ENCODE measurements around the gene NFIX.

NFIX gene

DNA sequence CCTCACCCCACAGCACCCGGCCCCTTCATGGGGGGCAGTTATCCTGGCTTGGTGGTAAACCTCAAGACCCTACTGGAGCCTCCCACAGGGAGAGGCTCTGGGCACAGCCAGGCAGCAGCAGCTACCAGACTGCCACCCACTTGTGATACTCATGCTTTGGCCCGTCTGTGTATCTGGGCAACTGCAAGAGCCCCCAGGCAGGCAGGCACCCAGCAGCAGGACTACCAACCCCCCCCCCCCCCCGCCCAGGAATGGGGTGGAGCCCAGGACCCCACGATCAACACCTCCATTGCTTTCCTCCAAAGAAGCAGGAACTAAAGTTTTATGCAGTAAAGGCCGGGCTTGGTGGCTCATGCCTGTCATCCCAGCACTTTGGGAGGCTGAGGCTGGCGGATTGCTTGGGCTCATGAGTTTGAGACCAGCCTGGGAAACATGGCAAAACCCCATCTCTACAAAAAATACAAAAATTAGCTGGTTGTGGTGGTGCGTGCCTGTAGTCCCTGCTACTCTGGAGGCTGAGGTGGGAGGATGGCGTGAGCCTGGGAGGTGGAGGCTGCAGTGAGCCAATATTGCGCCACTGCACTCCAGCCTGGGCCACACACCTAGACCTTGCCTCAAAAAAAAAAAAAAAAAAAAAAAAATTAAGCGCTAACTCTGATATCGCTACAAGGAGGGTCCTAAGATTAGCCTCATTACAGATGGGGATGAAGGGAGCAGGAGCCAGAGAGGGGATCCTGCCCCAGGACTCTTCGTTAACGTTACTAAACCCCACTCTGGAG, 108.5 kb downstream of the NFIX start:
- H2BK15ac ChIP-seq (replicated peaks; ENCODE audit: low read depth): no peak overlapping the region
- H3K4me1 ChIP-seq (ENCODE audit: control insufficient read depth, low read depth, low read length): peaks cover 4% of the 10 kb centered on the region
- no peak overlapping the region for H3K4me3 ChIP-seq (ENCODE audit: low read length)
- no peak overlapping the region for H3K4me2 ChIP-seq (ENCODE audit: low read length)
- no peak overlapping the region for H2AK5ac ChIP-seq (ENCODE audit: low read length)
- no CpG with 5 or more reads among the region's 13 CpGs for WGBS (ENCODE audit: extremely low coverage, insufficient coverage, low lambda C conversion rate)
- no peak overlapping the region for H3K4ac ChIP-seq (ENCODE audit: low read depth, low read length)
- H2BK5ac ChIP-seq (ENCODE audit: low read length): no peak overlapping the region
- H3K27ac ChIP-seq (ENCODE audit: low read depth, low read length): no peak overlapping the region
- H3K27me3 ChIP-seq (ENCODE audit: insufficient read depth, low read length, poor library complexity): peaks cover 9% of the 10 kb centered on the region
- no peak overlapping the region for H3K18ac ChIP-seq (ENCODE audit: low read length)
- peak overlapping the region; percentile 73 for H3K56ac ChIP-seq (ENCODE audit: low read length)
- H3K79me1 ChIP-seq (ENCODE audit: low read length): no peaks in the 10 kb centered on the region
- H4K5ac ChIP-seq (ENCODE audit: low read length): no peak overlapping the region
- DNase-seq: no peak
- no peak overlapping the region for H2BK120ac ChIP-seq (ENCODE audit: low read depth, low read length)
- H3K9ac ChIP-seq (ENCODE audit: low read length): no peak overlapping the region
- H3K23ac ChIP-seq (ENCODE audit: low read length): no peak overlapping the region
- H3K36me3 ChIP-seq (ENCODE audit: control insufficient read depth, insufficient read depth, low read length): peaks cover 2% of the 10 kb centered on the region
- no peaks in the 10 kb centered on the region for H3K79me2 ChIP-seq (ENCODE audit: control insufficient read depth, insufficient read depth, low read length)
- no peak overlapping the region for H4K8ac ChIP-seq (ENCODE audit: low read depth, low read length)

DNA sequence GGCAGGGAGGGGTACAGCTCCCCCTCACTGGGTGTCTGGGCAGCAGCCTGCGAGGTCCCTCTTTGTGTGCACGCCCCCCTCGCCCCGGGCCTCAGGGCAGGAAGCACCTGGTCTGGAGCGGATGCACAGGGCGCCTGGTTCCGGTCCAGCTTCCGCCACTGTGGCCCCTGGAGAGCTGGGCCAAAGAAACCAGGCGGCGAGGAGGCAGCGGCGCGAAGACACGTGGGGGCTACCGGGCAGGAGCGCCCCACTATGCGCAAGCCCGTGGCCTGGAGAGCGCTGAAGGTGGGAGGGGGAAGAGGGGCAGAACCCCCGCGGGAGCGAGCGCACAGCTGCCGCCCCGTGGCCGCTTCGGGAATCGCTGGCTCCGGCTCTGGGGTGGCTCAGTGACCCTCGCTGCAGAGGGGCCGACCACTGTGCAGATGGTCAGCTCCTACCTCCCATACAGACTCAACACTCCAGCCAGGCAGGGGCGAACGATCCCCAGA, 109.1 kb downstream of the NFIX start:
- Histone ChIP-seq H3K4me1 (ENCODE audit: control insufficient read depth, low read depth, low read length) (peaks cover 4% of the 10 kb centered on the region), H3K23ac (ENCODE audit: low read length) (no peak overlapping the region), H2BK15ac (replicated peaks; ENCODE audit: low read depth) (no peak overlapping the region), H3K9ac (ENCODE audit: low read length) (no peak overlapping the region), H3K4me2 (ENCODE audit: low read length) (no peak overlapping the region), H3K79me2 (ENCODE audit: control insufficient read depth, insufficient read depth, low read length) (no peaks in the 10 kb centered on the region), H3K56ac (ENCODE audit: low read length) (no peak overlapping the region), H2BK120ac (ENCODE audit: low read depth, low read length) (no peak overlapping the region), H3K36me3 (ENCODE audit: control insufficient read depth, insufficient read depth, low read length) (peaks cover 2% of the 10 kb centered on the region), H3K27me3 (ENCODE audit: insufficient read depth, low read length, poor library complexity) (peaks cover 3% of the 10 kb centered on the region), H3K18ac (ENCODE audit: low read length) (no peak overlapping the region), H2BK5ac (ENCODE audit: low read length) (no peak overlapping the region), H2AK5ac (ENCODE audit: low read length) (no peak overlapping the region), H4K5ac (ENCODE audit: low read length) (no peak overlapping the region), H3K79me1 (ENCODE audit: low read length) (no peaks in the 10 kb centered on the region), H3K4ac (ENCODE audit: low read depth, low read length) (no peak overlapping the region), H3K4me3 (ENCODE audit: low read length) (no peak overlapping the region), H3K27ac (ENCODE audit: low read depth, low read length) (no peak overlapping the region), H4K8ac (ENCODE audit: low read depth, low read length) (no peak overlapping the region)
- no CpG with 5 or more reads among the region's 33 CpGs for WGBS (ENCODE audit: extremely low coverage, insufficient coverage, low lambda C conversion rate)
- DNase-seq: peak; percentile 33

DNA sequence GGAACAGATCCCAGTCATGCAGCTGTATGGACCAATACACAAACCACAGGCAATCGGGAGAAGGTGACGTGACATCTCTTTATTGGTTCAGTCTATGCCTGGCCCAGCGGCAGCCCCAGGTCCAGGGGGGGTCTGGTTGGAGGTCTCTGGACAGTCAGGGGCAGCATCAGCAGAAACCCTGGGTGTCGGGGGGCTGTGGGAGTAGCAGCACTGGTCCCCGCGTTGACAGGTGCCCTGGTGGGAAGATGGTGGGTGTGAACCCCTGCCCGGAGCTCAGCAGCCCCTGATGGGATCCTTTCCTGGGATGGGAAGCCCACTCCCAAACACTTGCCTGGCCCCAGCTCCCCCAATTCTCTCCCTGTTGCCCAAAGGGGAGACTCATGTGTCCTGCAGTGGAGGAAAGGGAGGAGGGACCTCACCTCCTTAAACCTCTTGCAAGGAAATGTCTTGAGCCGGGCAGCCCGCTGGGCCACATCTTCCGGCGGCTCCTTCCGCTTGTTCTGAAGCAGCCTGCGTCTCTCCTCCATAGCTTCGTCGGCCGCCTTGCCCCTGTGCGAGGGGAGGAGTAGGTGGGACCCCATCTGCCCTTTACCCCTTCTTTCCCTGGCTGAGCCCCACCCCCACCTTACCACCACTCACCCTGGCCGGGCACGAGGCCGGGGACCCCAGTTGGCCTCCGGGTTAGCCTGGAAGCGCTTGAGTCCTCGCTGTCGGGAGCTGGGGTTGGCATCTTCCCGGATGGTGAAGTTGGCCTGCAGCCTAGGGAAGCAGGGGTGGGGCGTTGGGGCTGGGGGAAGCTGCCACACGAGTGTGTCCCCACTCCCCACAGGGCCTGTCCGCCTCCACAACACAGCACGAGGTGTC, 109.8 kb downstream of the NFIX start:
- peaks cover 2% of the 10 kb centered on the region for H3K36me3 ChIP-seq (ENCODE audit: control insufficient read depth, insufficient read depth, low read length)
- H3K27me3 ChIP-seq (ENCODE audit: insufficient read depth, low read length, poor library complexity): no peaks in the 10 kb centered on the region
- H3K9ac ChIP-seq (ENCODE audit: low read length): no peak overlapping the region
- no peaks in the 10 kb centered on the region for H3K79me2 ChIP-seq (ENCODE audit: control insufficient read depth, insufficient read depth, low read length)
- no peak overlapping the region for H2BK15ac ChIP-seq (replicated peaks; ENCODE audit: low read depth)
- H4K5ac ChIP-seq (ENCODE audit: low read length): no peak overlapping the region
- no peak overlapping the region for H2BK120ac ChIP-seq (ENCODE audit: low read depth, low read length)
- H4K8ac ChIP-seq (ENCODE audit: low read depth, low read length): no peak overlapping the region
- no CpG with 5 or more reads among the region's 29 CpGs for WGBS (ENCODE audit: extremely low coverage, insufficient coverage, low lambda C conversion rate)
- no peak for DNase-seq
- no peak overlapping the region for H3K18ac ChIP-seq (ENCODE audit: low read length)
- H3K23ac ChIP-seq (ENCODE audit: low read length): no peak overlapping the region
- no peaks in the 10 kb centered on the region for H3K79me1 ChIP-seq (ENCODE audit: low read length)
- no peak overlapping the region for H2BK5ac ChIP-seq (ENCODE audit: low read length)
- no peak overlapping the region for H3K27ac ChIP-seq (ENCODE audit: low read depth, low read length)
- no peak overlapping the region for H3K56ac ChIP-seq (ENCODE audit: low read length)
- H3K4me2 ChIP-seq (ENCODE audit: low read length): no peak overlapping the region
- H2AK5ac ChIP-seq (ENCODE audit: low read length): no peak overlapping the region
- no peak overlapping the region for H3K4me3 ChIP-seq (ENCODE audit: low read length)
- H3K4ac ChIP-seq (ENCODE audit: low read depth, low read length): no peak overlapping the region
- H3K4me1 ChIP-seq (ENCODE audit: control insufficient read depth, low read depth, low read length): peaks cover 4% of the 10 kb centered on the region

DNA sequence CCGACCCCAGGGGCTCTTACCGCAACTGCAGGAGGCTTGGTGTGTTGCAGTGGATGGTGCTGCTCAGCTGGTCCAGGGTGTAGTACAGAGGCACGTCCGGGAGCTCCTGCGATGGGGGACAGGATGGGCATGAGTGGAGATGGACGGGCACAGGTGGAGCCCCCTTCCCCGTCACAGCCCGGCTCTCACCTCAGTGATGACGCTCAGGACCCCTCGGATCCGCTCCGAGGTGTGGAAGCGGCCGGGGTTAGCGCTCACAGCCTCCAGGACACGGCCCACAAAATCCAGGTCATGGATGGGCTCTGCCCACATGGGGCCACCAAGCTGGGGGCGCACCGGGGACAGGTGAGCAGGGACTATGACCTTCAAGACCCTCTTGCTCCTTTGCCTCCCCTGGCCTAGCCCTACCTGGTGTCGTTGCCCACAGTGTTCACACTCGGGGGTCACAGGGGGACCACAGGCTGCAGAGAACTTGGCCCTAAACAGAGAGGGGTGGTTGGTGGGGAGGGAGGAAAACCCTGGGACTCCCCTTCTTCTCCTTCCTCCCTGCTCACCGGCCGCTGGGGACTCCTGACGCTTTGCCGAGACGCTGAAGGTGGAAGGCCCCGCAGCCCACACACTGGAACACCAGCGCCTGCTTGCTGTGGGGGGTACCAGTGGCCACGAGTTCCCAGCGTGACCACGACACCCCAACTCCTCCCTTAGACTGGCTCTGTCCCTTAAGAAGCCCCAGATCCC, 114.3 kb downstream of the NFIX start:
- Histone ChIP-seq H3K79me1 (ENCODE audit: low read length) (peaks cover 6% of the 10 kb centered on the region), H3K18ac (ENCODE audit: low read length) (no peak overlapping the region), H4K8ac (ENCODE audit: low read depth, low read length) (no peak overlapping the region), H3K4me3 (ENCODE audit: low read length) (no peak overlapping the region), H3K4me2 (ENCODE audit: low read length) (no peak overlapping the region), H3K79me2 (ENCODE audit: control insufficient read depth, insufficient read depth, low read length) (no peaks in the 10 kb centered on the region), H3K9ac (ENCODE audit: low read length) (no peak overlapping the region), H3K27me3 (ENCODE audit: insufficient read depth, low read length, poor library complexity) (no peaks in the 10 kb centered on the region), H3K4ac (ENCODE audit: low read depth, low read length) (no peak overlapping the region), H2BK5ac (ENCODE audit: low read length) (no peak overlapping the region), H3K4me1 (ENCODE audit: control insufficient read depth, low read depth, low read length) (no peaks in the 10 kb centered on the region), H2BK120ac (ENCODE audit: low read depth, low read length) (no peak overlapping the region), H2BK15ac (replicated peaks; ENCODE audit: low read depth) (no peak overlapping the region), H3K36me3 (ENCODE audit: control insufficient read depth, insufficient read depth, low read length) (peaks cover 9% of the 10 kb centered on the region), H4K5ac (ENCODE audit: low read length) (no peak overlapping the region), H3K23ac (ENCODE audit: low read length) (no peak overlapping the region), H3K27ac (ENCODE audit: low read depth, low read length) (no peak overlapping the region), H3K56ac (ENCODE audit: low read length) (no peak overlapping the region), H2AK5ac (ENCODE audit: low read length) (no peak overlapping the region)
- WGBS (ENCODE audit: extremely low coverage, insufficient coverage, low lambda C conversion rate): no CpG with 5 or more reads among the region's 30 CpGs
- no peak for DNase-seq

DNA sequence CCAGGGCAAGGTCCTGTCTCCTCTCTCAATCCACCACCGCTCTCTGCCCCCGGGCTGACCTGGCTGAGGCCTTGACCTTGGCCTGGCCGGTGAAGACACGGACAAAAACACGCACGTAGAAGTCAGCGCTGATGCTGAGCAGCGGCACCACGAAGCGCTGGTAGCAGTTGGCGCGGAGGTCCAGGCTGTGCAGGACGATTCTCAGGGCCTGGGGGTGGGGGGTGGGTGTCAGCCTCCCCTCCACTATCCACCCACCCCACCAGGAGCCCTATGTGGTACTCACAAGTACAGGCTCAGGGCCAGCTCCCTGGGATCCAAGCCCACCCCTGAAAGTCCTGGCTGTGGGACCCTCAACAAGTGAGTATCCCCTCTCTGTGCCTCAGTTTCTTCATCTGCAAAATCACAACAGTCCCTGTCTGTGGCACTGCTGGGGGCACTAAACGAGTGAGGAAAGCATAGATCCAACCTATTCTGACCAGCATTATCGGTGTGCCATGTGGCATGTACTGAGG, 114.9 kb downstream of the NFIX start:
- no peak for DNase-seq
- H3K9ac ChIP-seq (ENCODE audit: low read length): no peak overlapping the region
- no CpG with 5 or more reads among the region's 15 CpGs for WGBS (ENCODE audit: extremely low coverage, insufficient coverage, low lambda C conversion rate)

More for the DNA sequence above, 114.9 kb downstream of the NFIX start:
- no peaks in the 10 kb centered on the region for H3K4me1 ChIP-seq (ENCODE audit: control insufficient read depth, low read depth, low read length)
- H3K36me3 ChIP-seq (ENCODE audit: control insufficient read depth, insufficient read depth, low read length): peaks cover 11% of the 10 kb centered on the region
- no peak overlapping the region for H3K27ac ChIP-seq (ENCODE audit: low read depth, low read length)
- no peak overlapping the region for H3K4ac ChIP-seq (ENCODE audit: low read depth, low read length)
- H3K4me2 ChIP-seq (ENCODE audit: low read length): no peak overlapping the region
- no peak overlapping the region for H4K5ac ChIP-seq (ENCODE audit: low read length)
- no peak overlapping the region for H3K56ac ChIP-seq (ENCODE audit: low read length)
- H2BK120ac ChIP-seq (ENCODE audit: low read depth, low read length): no peak overlapping the region
- no peak overlapping the region for H2AK5ac ChIP-seq (ENCODE audit: low read length)
- no peak overlapping the region for H3K4me3 ChIP-seq (ENCODE audit: low read length)
- H3K23ac ChIP-seq (ENCODE audit: low read length): no peak overlapping the region
- H3K79me1 ChIP-seq (ENCODE audit: low read length): peaks cover 8% of the 10 kb centered on the region
- no peak overlapping the region for H2BK5ac ChIP-seq (ENCODE audit: low read length)
- H3K79me2 ChIP-seq (ENCODE audit: control insufficient read depth, insufficient read depth, low read length): peaks cover 4% of the 10 kb centered on the region
- H3K27me3 ChIP-seq (ENCODE audit: insufficient read depth, low read length, poor library complexity): no peaks in the 10 kb centered on the region
- no peak overlapping the region for H4K8ac ChIP-seq (ENCODE audit: low read depth, low read length)
- no peak overlapping the region for H2BK15ac ChIP-seq (replicated peaks; ENCODE audit: low read depth)
- H3K18ac ChIP-seq (ENCODE audit: low read length): no peak overlapping the region
